HepG2 (cell line): ENCODE results near the gene TULP3. TPM values are rescaled to one million over a fixed set of nuclear protein-coding genes. Genes with fewer than 3 reads are reported as not detected.

ENCODE experiments used
- AKNA ChIP-seq: sonication (generic); formaldehyde crosslinking; IDR thresholded peaks from 2 replicates; pipeline ENCODE4 v1.4.0; 2020; ENCODE audit warnings: missing genetic modification reagents, borderline replicate concordance
- BCL6 ChIP-seq: IDR thresholded peaks from 2 replicates; pipeline ENCODE4 v1.6.1; 2016; ENCODE audit warnings: missing genetic modification reagents, missing compliant biosample characterization
- HOXA3 ChIP-seq: sonication (generic); formaldehyde crosslinking; IDR thresholded peaks from 2 replicates; pipeline ENCODE4 v1.5.0; 2020; ENCODE audit warnings: missing genetic modification reagents
- NFE2 ChIP-seq: sonication (generic); formaldehyde crosslinking; IDR thresholded peaks from 2 replicates; pipeline ENCODE4 v1.4.0; 2020; ENCODE audit warnings: missing genetic modification reagents
- NONO ChIP-seq, 2 experiments: fragments of 450-650 bp in 1 of 2; sonication (generic) in 1 of 2; formaldehyde crosslinking in 1 of 2; IDR thresholded peaks in 1 of 2; conservative IDR thresholded peaks in 1 of 2; 2 replicates each; pipeline versions ENCODE4 v1.6.1 to v1.8.0; 2017 to 2022; ENCODE audit warnings: mild to moderate bottlenecking in 1 of 2, missing genetic modification reagents in 1 of 2, moderate library complexity in 1 of 2
- RARG ChIP-seq: sonication (generic); formaldehyde crosslinking; IDR thresholded peaks from 2 replicates; pipeline ENCODE4 v1.4.0; 2020; ENCODE audit warnings: low read depth, mild to moderate bottlenecking, missing genetic modification reagents
- RFXAP ChIP-seq: sonication (generic); formaldehyde crosslinking; IDR thresholded peaks from 2 replicates; pipeline ENCODE4 v1.4.0; 2020; ENCODE audit warnings: missing genetic modification reagents, borderline replicate concordance
- STAG1 ChIP-seq: sonication (generic); formaldehyde crosslinking; IDR thresholded peaks from 2 replicates; pipeline ENCODE4 v1.4.0; 2020; ENCODE audit warnings: missing genetic modification reagents
- TFDP1 ChIP-seq: IDR thresholded peaks from 2 replicates; pipeline ENCODE4 v1.6.1; 2016; ENCODE audit warnings: missing compliant biosample characterization, missing genetic modification reagents, borderline replicate concordance
- TFDP2 ChIP-seq: sonication (generic); formaldehyde crosslinking; IDR thresholded peaks from 2 replicates; pipeline ENCODE4 v1.4.0; 2020; ENCODE audit warnings: missing genetic modification reagents
- TRIM24 ChIP-seq: sonication (generic); formaldehyde crosslinking; IDR thresholded peaks from 2 replicates; pipeline ENCODE4 v1.8.0; 2022; ENCODE audit warnings: mild to moderate bottlenecking, missing genetic modification reagents
- ZBTB20 ChIP-seq: sonication (generic); formaldehyde crosslinking; IDR thresholded peaks from 2 replicates; pipeline ENCODE4 v1.8.1; 2023; ENCODE audit warnings: missing genetic modification reagents, low read depth, mild to moderate bottlenecking, borderline replicate concordance
- ZFY ChIP-seq: sonication (generic); formaldehyde crosslinking; IDR thresholded peaks from 2 replicates; pipeline ENCODE4 v1.4.0; 2020; ENCODE audit warnings: missing genetic modification reagents
- ZNF282 ChIP-seq: fragments of 450-650 bp; IDR thresholded peaks from 2 replicates; pipeline ENCODE4 v1.6.1; 2018; ENCODE audit not compliant: partially characterized antibody
- ZNF34 ChIP-seq: sonication (generic); formaldehyde crosslinking; IDR thresholded peaks from 2 replicates; pipeline ENCODE4 v1.4.0; 2020; ENCODE audit warnings: mild to moderate bottlenecking, missing genetic modification reagents, borderline replicate concordance
- ZNF383 ChIP-seq: sonication (generic); formaldehyde crosslinking; IDR thresholded peaks from 2 replicates; pipeline ENCODE4 v1.4.0; 2020; ENCODE audit warnings: missing genetic modification reagents, mild to moderate bottlenecking, borderline replicate concordance
- ZNF460 ChIP-seq: sonication (generic); formaldehyde crosslinking; IDR thresholded peaks from 2 replicates; pipeline ENCODE4 v1.5.1; 2020; ENCODE audit warnings: missing genetic modification reagents, mild to moderate bottlenecking, borderline replicate concordance
- ZNF576 ChIP-seq: sonication (generic); formaldehyde crosslinking; IDR thresholded peaks from 2 replicates; pipeline ENCODE4 v1.4.0; 2020; ENCODE audit warnings: mild to moderate bottlenecking, missing genetic modification reagents
- ZNF616 ChIP-seq: sonication (generic); formaldehyde crosslinking; IDR thresholded peaks from 2 replicates; pipeline ENCODE4 v1.5.0; 2020; ENCODE audit warnings: low read depth, mild to moderate bottlenecking, missing genetic modification reagents
- ZNF644 ChIP-seq: IDR thresholded peaks from 2 replicates; pipeline ENCODE4 v1.6.1; 2016; ENCODE audit warnings: low read depth
- polyA plus RNA-seq, 8 experiments: library from polyadenylated mRNA; depleted of rRNA in 3 of 8; stranded (reverse) in 7 of 8; unstranded in 1 of 8; fragments of >200 nt; fragmentation: Illumina TruSeq in 4 of 8; extraction: Trizol in 4 of 8; gene quantifications; 2 replicates each; pipeline versions ENCODE4 v1.2.1 to v1.2.3, GENCODE V29; 2011 to 2016; ENCODE audit warnings: low read depth in 4 of 8, missing spikeins in 1 of 8, mixed read lengths in 1 of 8; ENCODE audit not compliant: insufficient read depth in 1 of 8
- total RNA-seq, 5 experiments: library from RNA; depleted of rRNA; stranded (reverse); fragments of >200 nt; fragmentation: Illumina TruSeq; extraction: Trizol; gene quantifications; 2 replicates each; pipeline ENCODE4 v1.2.3, GENCODE V29; 2016; ENCODE audit warnings: low read depth in 1 of 5

The TULP3 gene
- total and polyA plus RNA-seq, 2 of the 13 experiments (the other 11 are each of a cell fraction or from before 2014, with no cell fraction given), result 11.2 to 13.2 TPM

GRCh38 chr12:2959505-2960389, 69.1 kb downstream of the TULP3 start (continued):
- TF ChIP-seq NONO (IDR thresholded peaks at IDR 0.05), result no peak
- peak; percentile 56 for TF ChIP-seq NONO (CRISPR knock-in tag; conservative IDR thresholded peaks at IDR 0.05)
- no peak for TF ChIP-seq ZNF644 (CRISPR knock-in tag)
- TF ChIP-seq RFXAP (CRISPR knock-in tag), result no peak
- TF ChIP-seq TFDP1, result peak; percentile 51; the same call in 1 of the 2 replicates
- no peak for TF ChIP-seq ZNF34 (CRISPR knock-in tag)
- TF ChIP-seq ZNF282, result no peak
- no peak for TF ChIP-seq ZNF576 (CRISPR knock-in tag)
- no peak for TF ChIP-seq ZBTB20 (CRISPR knock-in tag)
- no peak for TF ChIP-seq TRIM24 (CRISPR knock-in tag)
- peak; percentile 48; the same call in 1 of the 2 replicates for TF ChIP-seq ZFY (CRISPR knock-in tag)
- TF ChIP-seq ZNF460 (CRISPR knock-in tag), result no peak
- TF ChIP-seq BCL6, result no peak; the same call in 1 of the 2 replicates
- TF ChIP-seq NFE2 (CRISPR knock-in tag), result no peak
- peak; percentile 48; the same call in 1 of the 2 replicates for TF ChIP-seq TFDP2
- TF ChIP-seq ZNF383, result 0 out of 2 replicates have a peak, but pooled peaks have one; percentile 22
- TF ChIP-seq ZNF616, result 0 out of 2 replicates have a peak, but pooled peaks have one; percentile 24
- no peak for TF ChIP-seq STAG1 (CRISPR knock-in tag)
- no peak for TF ChIP-seq RARG
- no peak for TF ChIP-seq HOXA3 (CRISPR knock-in tag)
- no peak for TF ChIP-seq AKNA (CRISPR knock-in tag)
